T-helper 1 cell treated with Interleukin-12 subunit alpha and Interleukin-12 subunit beta and Interleukin-4 antibody, amounts not matched to agents 30 ng/mL and 1 ng/mL, for 36 hours (primary cell): Measurements from ENCODE around the gene LAIR1. TPM values are rescaled to one million over a fixed set of nuclear protein-coding genes. Genes with fewer than 3 reads are reported as not detected.
"Not testable (repeated sequence)": the region's sequence is repeated elsewhere in the genome, so short reads cannot be mapped to it uniquely, and the experiment has no call there.

Source experiments
- intact Hi-C: fragments of 100-400 bp; cut with micrococcal nuclease; formaldehyde crosslinking; loops from one replicate; pipeline ENCODE4 v1.15.1; 2024
- total RNA-seq: library from RNA; stranded (reverse); gene quantifications from 2 replicates; pipeline ENCODE4 v1.2.3, GENCODE V29; 2022

LAIR1 gene
- total RNA-seq, 1 donor from 2014 or later = 94.0 TPM

GRCh38 chr19:54379187-54379678 is 14.5 kb upstream of the LAIR1 start:
- intact Hi-C loops = loop anchor here (10.0 kb wide), 1 partner anchor 514 kb away; the partner anchor contains the start of gene MYADM

- intact Hi-C loops = loop anchor here (10.0 kb wide), 1 partner anchor 512 kb away; the partner anchor contains the start of gene MYADM
These were observed 12.0 kb upstream of the LAIR1 start for GRCh38 chr19:54376610-54377285.

GRCh38 chr19:54375181-54375938 is 10.6 kb upstream of the LAIR1 start:
- intact Hi-C loops = loop anchor here (10.0 kb wide), 1 partner anchor 511 kb away; the partner anchor contains the start of gene MYADM

GRCh38 chr19:54373781-54374631 is 9.3 kb upstream of the LAIR1 start:
- intact Hi-C loops = loop anchor here (10.0 kb wide), 1 partner anchor 509 kb away; the partner anchor contains the start of gene MYADM

- intact Hi-C loops = loop anchor here (1.0 to 10.0 kb wide), 2 partner anchors 9 to 507 kb away; partner anchors contain the start of gene MYADM
These were observed 6.7 kb upstream of the LAIR1 start for GRCh38 chr19:54371453-54371852.

GRCh38 chr19:54370434-54370796 is 5.7 kb upstream of the LAIR1 start:
- intact Hi-C loops = loop anchor here (10.0 kb wide), 1 partner anchor 506 kb away; the partner anchor contains the start of gene MYADM

- intact Hi-C loops = loop anchor here (1.0 to 10.0 kb wide), 2 partner anchors 8 to 505 kb away; partner anchors contain the start of gene MYADM
These were observed 5.1 kb upstream of the LAIR1 start for GRCh38 chr19:54369688-54370433.

GRCh38 chr19:54369082-54369687 is 4.5 kb upstream of the LAIR1 start:
- intact Hi-C loops = loop anchor here (1.0 kb wide), 1 partner anchor 9 kb away; no protein-coding TSS in a partner anchor

GRCh38 chr19:54366811-54367210 is 2.1 kb upstream of the LAIR1 start:
- intact Hi-C loops = no loop called here

- intact Hi-C loops = not testable (repeated sequence)
These were observed 1.1 kb upstream of the LAIR1 start for GRCh38 chr19:54365798-54366197.

GRCh38 chr19:54361680-54362422 is 2.9 kb downstream of the LAIR1 start:
- intact Hi-C loops = loop anchor here (1.0 kb wide), 3 partner anchors 9 to 26 kb away; no protein-coding TSS in a partner anchor

- intact Hi-C loops = not testable (repeated sequence)
These were observed 5.4 kb downstream of the LAIR1 start for GRCh38 chr19:54359149-54359820.

GRCh38 chr19:54357381-54357780 is 7.3 kb downstream of the LAIR1 start:
- intact Hi-C loops = no loop called here

GRCh38 chr19:54356444-54357056 is 8.2 kb downstream of the LAIR1 start:
- intact Hi-C loops = no loop called here

GRCh38 chr19:54355675-54356074 is 9.1 kb downstream of the LAIR1 start:
- intact Hi-C loops = loop anchor here (2.0 kb wide), 1 partner anchor 33 kb away; no protein-coding TSS in a partner anchor

- intact Hi-C loops = loop anchor here (1.0 to 2.0 kb wide), 2 partner anchors 29 to 34 kb away; no protein-coding TSS in a partner anchor
These were observed 10.0 kb downstream of the LAIR1 start for GRCh38 chr19:54354761-54355160.

- intact Hi-C loops = no loop called here
These were observed 12.2 kb downstream of the LAIR1 start for GRCh38 chr19:54352546-54352945.

- intact Hi-C loops = no loop called here
These were observed 12.7 kb downstream of the LAIR1 start for GRCh38 chr19:54352041-54352440.
